SK-N-SH treated with all-trans-retinoic acid at 6 μM for 48 hours (cell line): ENCODE results near the gene IFI27.
"Not testable (repeated sequence)": the region's sequence is repeated elsewhere in the genome, so short reads cannot be mapped to it uniquely, and the experiment has no call there.

Experiments used
- BACH2 ChIP-seq: fragments of 250-450 bp; sonication (Bioruptor Pico); IDR thresholded peaks from 2 replicates; pipeline ENCODE4 v1.9.0; 2021; ENCODE audit warnings: mild to moderate bottlenecking, borderline replicate concordance
- CSRNP3 ChIP-seq: fragments of 250-450 bp; sonication (Bioruptor Pico); IDR thresholded peaks from 2 replicates; pipeline ENCODE4 v1.5.1; 2021; ENCODE audit warnings: mild to moderate bottlenecking, moderate library complexity
- GLIS3 ChIP-seq: fragments of 250-450 bp; sonication (Bioruptor Pico); IDR thresholded peaks from 2 replicates; pipeline ENCODE4 v1.5.0; 2020; ENCODE audit warnings: mild to moderate bottlenecking, moderate library complexity
- OSR1 ChIP-seq: fragments of 250-450 bp; sonication (Bioruptor Pico); IDR thresholded peaks from 2 replicates; pipeline ENCODE4 v1.8.0; 2022; ENCODE audit warnings: moderate library complexity, mild to moderate bottlenecking, inconsistent platforms
- PATZ1 ChIP-seq: fragments of 250-450 bp; sonication (Bioruptor Pico); IDR thresholded peaks from 2 replicates; pipeline ENCODE4 v1.8.0; 2020; ENCODE audit warnings: mild to moderate bottlenecking, moderate library complexity, borderline replicate concordance
- RARB ChIP-seq: fragments of 250-450 bp; sonication (Bioruptor Pico); IDR thresholded peaks from 2 replicates; pipeline ENCODE4 v1.8.0; 2021; ENCODE audit warnings: mild to moderate bottlenecking, moderate library complexity
- SNAI2 ChIP-seq: fragments of 250-450 bp; sonication (Bioruptor Pico); IDR thresholded peaks from 2 replicates; pipeline ENCODE4 v1.5.0; 2020; ENCODE audit warnings: mild to moderate bottlenecking, moderate library complexity
- TSHZ2 ChIP-seq: fragments of 250-450 bp; sonication (Bioruptor Pico); IDR thresholded peaks from 2 replicates; pipeline ENCODE4 v1.5.0; 2020; ENCODE audit warnings: mild to moderate bottlenecking, moderate library complexity
- ZC3H10 ChIP-seq: fragments of 250-450 bp; sonication (Bioruptor Pico); IDR thresholded peaks from 2 replicates; pipeline ENCODE4 v1.5.1; 2021; ENCODE audit warnings: mild to moderate bottlenecking, moderate library complexity
- ZFP3 ChIP-seq: fragments of 250-450 bp; sonication (Bioruptor Pico); IDR thresholded peaks from 2 replicates; pipeline ENCODE4 v1.5.0; 2020; ENCODE audit warnings: mild to moderate bottlenecking, moderate library complexity
- ZFP30 ChIP-seq: fragments of 450-650 bp; formaldehyde crosslinking; IDR thresholded peaks from 2 replicates; pipeline ENCODE4 v1.5.0; 2022; ENCODE audit warnings: mild to moderate bottlenecking, moderate library complexity
- ZNF565 ChIP-seq: fragments of 450-650 bp; formaldehyde crosslinking; conservative IDR thresholded peaks from 2 replicates; pipeline ENCODE4 v1.5.0; 2020; ENCODE audit warnings: low read depth, mild to moderate bottlenecking, moderate library complexity
- ZNF70 ChIP-seq: fragments of 450-650 bp; formaldehyde crosslinking; IDR thresholded peaks from 2 replicates; pipeline ENCODE4 v1.5.0; 2020; ENCODE audit warnings: mild to moderate bottlenecking, moderate library complexity
- ZNF8 ChIP-seq: fragments of 450-650 bp; formaldehyde crosslinking; IDR thresholded peaks from 2 replicates; pipeline ENCODE4 v1.5.0; 2020; ENCODE audit warnings: mild to moderate bottlenecking, moderate library complexity

- TF ChIP-seq TSHZ2; CSRNP3; RARB (CRISPR knock-in tag); ZFP3 (CRISPR knock-in tag); ZC3H10 (CRISPR knock-in tag); SNAI2; ZNF8 (CRISPR knock-in tag); BACH2 (CRISPR knock-in tag); ZFP30; PATZ1 (CRISPR knock-in tag); GLIS3 (CRISPR knock-in tag); ZNF565 (CRISPR knock-in tag); OSR1 (CRISPR knock-in tag); ZNF70: not testable (repeated sequence)
Observed at GRCh38 chr14:94156143-94156542, 45.6 kb downstream of the IFI27 start.
